Astrocyte of the cerebellum (primary cell): ENCODE data around the gene CCDC57.

Experiments used
- DNase-seq: peaks from one replicate; pipeline ENCODE4 v3.0.0-alpha.2; 2011; ENCODE audit warnings: low read depth
- H3K4me3 ChIP-seq: 2 replicates; pipeline ENCODE4 v1.5.1; 2011; ENCODE audit warnings: mild to moderate bottlenecking, low read depth, low read length, moderate library complexity
- CTCF ChIP-seq: IDR thresholded peaks from 2 replicates; pipeline ENCODE4 v1.5.1; 2012; ENCODE audit warnings: low read length, low read depth, moderate library complexity, mild to moderate bottlenecking; ENCODE audit errors: missing control alignments
- in situ Hi-C: cut with HindIII; loops from 2 replicates; pipeline ENCODE4 v1.10.0; 2017; ENCODE audit warnings: low sequenced_read_pairs

Gene CCDC57

DNA sequence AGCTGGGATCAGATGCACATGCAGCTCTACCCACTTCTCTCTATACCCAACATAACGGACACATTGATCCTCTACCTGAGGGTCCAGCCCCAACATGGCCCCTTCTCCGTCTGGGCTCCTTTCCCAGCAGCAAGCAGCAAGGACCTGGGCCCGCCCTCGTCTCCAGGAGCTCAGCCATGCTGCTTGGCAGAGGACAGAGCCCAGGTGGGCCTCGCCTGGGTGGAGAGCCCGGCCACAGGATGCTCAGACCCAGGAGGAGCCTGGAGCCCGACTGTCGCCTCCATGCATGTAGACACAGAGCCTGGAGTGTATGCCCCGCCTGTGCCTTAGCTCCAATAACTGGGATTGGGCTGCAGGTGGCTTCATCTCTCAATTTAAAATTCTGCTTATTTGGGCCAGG lies 57.0 kb downstream of the CCDC57 start:
- DNase-seq = no peak
- no peak overlapping the region for H3K4me3 ChIP-seq
- in situ Hi-C loops = no loop called here
- no peak for TF ChIP-seq CTCF

DNA sequence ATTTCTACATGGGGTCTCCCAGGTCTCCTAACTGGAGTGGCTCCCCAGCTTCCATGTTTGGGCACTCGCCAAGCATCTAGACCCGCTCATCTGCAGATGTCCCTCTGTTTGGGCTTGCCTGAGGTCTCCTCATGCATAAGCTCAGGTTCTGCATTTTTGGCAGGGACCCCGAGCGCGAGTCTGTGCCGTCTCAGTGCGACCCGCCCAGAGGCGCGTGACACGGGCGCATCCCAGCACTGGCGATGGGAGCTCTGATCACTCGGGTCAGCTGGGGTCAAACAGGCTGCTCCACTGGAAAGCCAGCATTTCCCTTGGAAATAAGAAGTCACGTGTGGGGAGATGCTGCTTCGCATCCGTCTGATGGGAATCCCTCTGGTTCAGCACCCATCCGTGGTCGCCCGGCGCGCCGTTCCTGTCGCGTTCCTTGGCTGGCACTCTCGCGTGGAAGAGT lies 57.7 kb downstream of the CCDC57 start:
- no peak for TF ChIP-seq CTCF
- no peak for DNase-seq
- in situ Hi-C loops = no loop called here
- H3K4me3 ChIP-seq = no peak overlapping the region

DNA sequence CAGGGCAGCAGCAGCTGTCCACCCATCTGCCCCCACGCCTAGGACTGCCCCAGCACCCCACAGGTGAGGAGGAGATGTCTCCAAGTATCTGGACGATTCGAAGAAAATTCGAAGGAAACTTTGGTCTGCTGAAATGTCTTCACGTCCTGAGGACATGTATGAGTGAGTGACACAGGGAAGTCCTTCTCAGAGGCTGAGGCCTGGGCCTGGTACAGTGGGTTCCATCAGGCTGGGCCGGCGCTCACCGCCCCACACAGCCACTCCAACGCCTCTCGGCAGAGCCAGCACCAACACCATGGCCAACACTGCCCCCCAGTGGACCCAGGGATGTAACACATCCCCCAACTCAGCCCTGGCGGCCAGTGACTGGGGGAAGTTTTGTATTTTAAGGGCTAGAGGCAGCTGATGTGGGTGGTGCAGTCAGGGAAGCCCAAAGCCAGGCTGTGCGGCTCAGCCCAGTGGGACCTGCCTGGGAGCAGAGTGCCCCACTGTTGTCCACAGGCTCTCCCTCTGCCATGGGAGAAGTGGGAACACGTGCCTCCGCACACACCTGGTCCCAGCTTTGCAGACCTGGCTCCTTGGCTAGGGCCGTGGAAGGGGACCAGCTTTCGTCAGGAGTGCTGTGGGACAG lies 58.8 kb downstream of the CCDC57 start:
- DNase-seq = peak; percentile 34
- no peak overlapping the region for H3K4me3 ChIP-seq
- in situ Hi-C loops = no loop called here
- TF ChIP-seq CTCF = peak; percentile 87

GRCh38 chr17:82153295-82153691 lies 59.3 kb downstream of the CCDC57 start:
- H3K4me3 ChIP-seq = no peak overlapping the region
- in situ Hi-C loops = no loop called here
- no peak for TF ChIP-seq CTCF
- DNase-seq = no peak

- no peak overlapping the region for H3K4me3 ChIP-seq
- no peak for DNase-seq
- in situ Hi-C loops = no loop called here
- TF ChIP-seq CTCF = no peak
Measured at GRCh38 chr17:82152556-82153294, 59.9 kb downstream of the CCDC57 start.

GRCh38 chr17:82152114-82152513 lies 60.5 kb downstream of the CCDC57 start:
- no peak for TF ChIP-seq CTCF
- H3K4me3 ChIP-seq = no peak overlapping the region
- DNase-seq = no peak
- in situ Hi-C loops = no loop called here
